Measurements from ENCODE around the gene ST3GAL4. TPM values are rescaled to one million over a fixed set of nuclear protein-coding genes. Genes with fewer than 3 reads are reported as not detected.

Gene ST3GAL4
- total RNA-seq, 2 experiments from 2014 or later = 9.8 to 10.7 TPM

DNA sequence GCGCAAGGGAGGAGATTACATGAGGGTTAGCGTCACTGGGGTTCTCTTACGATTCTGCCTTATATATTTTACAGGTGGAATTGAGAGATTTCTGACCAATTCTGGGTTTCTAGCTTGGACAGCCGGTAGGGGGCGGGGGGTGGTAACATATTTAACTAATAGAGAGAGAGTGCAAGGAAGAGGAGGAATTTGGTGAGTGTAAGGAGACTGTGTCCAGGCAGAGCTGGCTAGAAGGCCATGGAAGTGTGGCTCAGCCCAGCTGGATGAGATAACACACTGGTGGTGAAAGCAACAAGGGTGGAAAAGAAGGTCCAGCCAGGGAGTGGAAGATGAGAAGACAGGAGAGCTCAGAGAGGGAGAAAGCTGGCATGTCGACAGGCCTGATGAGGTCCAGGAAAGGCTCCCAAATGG lies 56.5 kb downstream of the ST3GAL4 start:
- H3K9me3 Mint-ChIP-seq = no peaks in the 10 kb centered on the region
- no peak overlapping the region for H3K4me3 Mint-ChIP-seq
- DNase-seq = no peak
- H3K36me3 Mint-ChIP-seq = no peaks in the 10 kb centered on the region
- no peak overlapping the region for H3K27ac Mint-ChIP-seq
- ChIA-PET POLR2A (no interaction called here), CTCF (interaction anchor here (1.3 kb wide), 1 partner anchor 69 kb away, joined by 4 read pairs; no protein-coding TSS in a partner anchor)
- peaks cover 8% of the 10 kb centered on the region for H3K4me1 Mint-ChIP-seq (ENCODE audit: low read depth)
- no peaks in the 10 kb centered on the region for H3K27me3 Mint-ChIP-seq
- intact Hi-C loops (cut with micrococcal nuclease) = no loop called here

DNA sequence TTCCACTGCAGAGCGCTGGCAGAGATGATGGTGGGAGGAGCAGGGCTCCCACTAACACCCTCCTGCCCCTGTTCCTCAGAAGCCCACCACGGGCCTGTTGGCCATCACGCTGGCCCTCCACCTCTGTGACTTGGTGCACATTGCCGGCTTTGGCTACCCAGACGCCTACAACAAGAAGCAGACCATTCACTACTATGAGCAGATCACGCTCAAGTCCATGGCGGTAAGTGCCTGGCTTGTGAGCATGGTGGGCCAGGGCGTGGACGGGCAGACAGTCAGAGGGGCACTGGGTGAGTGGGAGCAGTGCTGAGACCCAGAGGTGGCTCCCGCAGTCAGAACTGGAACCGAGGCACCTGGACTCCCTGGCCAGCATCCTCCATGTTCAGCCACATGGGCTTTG lies 57.9 kb downstream of the ST3GAL4 start:
- no peaks in the 10 kb centered on the region for H3K9me3 Mint-ChIP-seq
- peaks cover 8% of the 10 kb centered on the region for H3K4me1 Mint-ChIP-seq (ENCODE audit: low read depth)
- H3K27me3 Mint-ChIP-seq = no peaks in the 10 kb centered on the region
- no peak overlapping the region for H3K27ac Mint-ChIP-seq
- no peak for DNase-seq
- CTCF ChIA-PET = no interaction called here
- no peak overlapping the region for H3K4me3 Mint-ChIP-seq
- no peaks in the 10 kb centered on the region for H3K36me3 Mint-ChIP-seq
- POLR2A ChIA-PET = no interaction called here
- intact Hi-C loops (cut with micrococcal nuclease) = no loop called here

DNA sequence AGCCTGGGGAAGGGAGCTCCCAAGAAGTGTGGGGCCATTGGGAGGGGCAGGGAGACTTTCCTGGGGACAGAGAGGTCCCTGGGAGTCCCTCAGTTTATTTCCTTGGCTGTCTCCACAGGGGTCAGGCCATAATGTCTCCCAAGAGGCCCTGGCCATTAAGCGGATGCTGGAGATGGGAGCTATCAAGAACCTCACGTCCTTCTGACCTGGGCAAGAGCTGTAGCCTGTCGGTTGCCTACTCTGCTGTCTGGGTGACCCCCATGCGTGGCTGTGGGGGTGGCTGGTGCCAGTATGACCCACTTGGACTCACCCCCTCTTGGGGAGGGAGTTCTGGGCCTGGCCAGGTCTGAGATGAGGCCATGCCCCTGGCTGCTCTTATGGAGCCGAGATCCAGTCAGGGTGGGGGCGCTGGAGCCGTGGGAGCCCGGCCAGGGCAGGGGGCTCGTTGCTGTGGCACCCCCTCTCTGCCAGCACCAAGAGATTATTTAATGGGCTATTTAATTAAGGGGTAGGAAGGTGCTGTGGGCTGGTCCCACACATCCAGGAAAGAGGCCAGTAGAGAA lies 58.4 kb downstream of the ST3GAL4 start:
- H3K27me3 Mint-ChIP-seq = no peaks in the 10 kb centered on the region
- intact Hi-C loops (cut with micrococcal nuclease) = no loop called here
- CTCF ChIA-PET = no interaction called here
- no peak overlapping the region for H3K27ac Mint-ChIP-seq
- H3K4me1 Mint-ChIP-seq (ENCODE audit: low read depth) = peaks cover 8% of the 10 kb centered on the region
- H3K4me3 Mint-ChIP-seq = no peak overlapping the region
- POLR2A ChIA-PET = no interaction called here
- H3K9me3 Mint-ChIP-seq = no peaks in the 10 kb centered on the region
- no peak for DNase-seq
- H3K36me3 Mint-ChIP-seq = no peaks in the 10 kb centered on the region

DNA sequence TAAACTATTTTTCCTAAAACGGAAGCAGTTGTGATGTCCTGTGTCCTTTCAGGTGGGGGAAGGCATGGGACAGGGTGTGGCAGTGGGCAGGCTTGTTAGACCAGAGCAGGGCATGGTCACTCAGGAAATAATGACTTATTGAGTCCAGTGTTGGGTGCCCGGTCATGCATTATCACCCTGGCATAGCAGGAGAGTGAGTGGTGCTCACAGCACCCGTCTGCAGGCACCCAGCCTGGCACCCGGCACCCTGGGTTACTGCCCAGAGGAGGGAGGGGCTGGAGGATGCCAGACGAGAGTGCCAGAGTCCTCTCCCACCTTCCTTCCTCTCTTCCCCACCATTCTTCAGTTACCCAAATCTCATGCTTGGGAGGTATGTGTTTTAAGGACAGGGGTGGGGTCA lies 59.1 kb downstream of the ST3GAL4 start:
- no peak for DNase-seq
- Mint-ChIP-seq H3K9me3 (no peaks in the 10 kb centered on the region), H3K27ac (no peak overlapping the region), H3K4me3 (no peak overlapping the region), H3K4me1 (ENCODE audit: low read depth) (peaks cover 8% of the 10 kb centered on the region), H3K27me3 (no peaks in the 10 kb centered on the region), H3K36me3 (no peaks in the 10 kb centered on the region)
- CTCF ChIA-PET = no interaction called here
- intact Hi-C loops (cut with micrococcal nuclease) = loop anchor here (5.0 kb wide), 1 partner anchor 102 kb away; no protein-coding TSS in a partner anchor
- POLR2A ChIA-PET = no interaction called here

DNA sequence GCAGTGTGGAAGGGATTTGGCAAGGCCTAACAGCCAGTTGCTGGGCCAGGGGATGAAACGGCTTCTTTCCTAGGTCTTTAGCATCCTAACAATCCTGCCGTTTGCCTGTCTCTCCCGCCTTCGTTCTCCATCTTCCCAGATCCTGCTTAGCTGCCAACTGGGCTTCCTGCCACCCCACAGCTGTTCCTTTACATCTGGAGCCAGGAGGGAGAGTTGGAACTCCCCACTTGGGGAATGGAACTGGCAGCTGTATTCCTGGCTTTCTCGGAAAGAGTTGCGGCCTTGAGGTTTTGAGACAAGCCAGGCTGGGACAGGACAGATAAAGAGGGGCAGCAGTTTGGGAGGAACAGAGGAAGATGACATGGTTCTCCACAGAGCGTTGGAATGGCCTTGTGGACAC lies 59.6 kb downstream of the ST3GAL4 start:
- Mint-ChIP-seq H3K9me3 (no peaks in the 10 kb centered on the region), H3K36me3 (no peaks in the 10 kb centered on the region), H3K4me1 (ENCODE audit: low read depth) (peaks cover 8% of the 10 kb centered on the region), H3K4me3 (no peak overlapping the region), H3K27me3 (no peaks in the 10 kb centered on the region), H3K27ac (no peak overlapping the region)
- ChIA-PET CTCF (no interaction called here), POLR2A (no interaction called here)
- DNase-seq = no peak
- intact Hi-C loops (cut with micrococcal nuclease) = loop anchor here (5.0 kb wide), 1 partner anchor 103 kb away; no protein-coding TSS in a partner anchor

DNA sequence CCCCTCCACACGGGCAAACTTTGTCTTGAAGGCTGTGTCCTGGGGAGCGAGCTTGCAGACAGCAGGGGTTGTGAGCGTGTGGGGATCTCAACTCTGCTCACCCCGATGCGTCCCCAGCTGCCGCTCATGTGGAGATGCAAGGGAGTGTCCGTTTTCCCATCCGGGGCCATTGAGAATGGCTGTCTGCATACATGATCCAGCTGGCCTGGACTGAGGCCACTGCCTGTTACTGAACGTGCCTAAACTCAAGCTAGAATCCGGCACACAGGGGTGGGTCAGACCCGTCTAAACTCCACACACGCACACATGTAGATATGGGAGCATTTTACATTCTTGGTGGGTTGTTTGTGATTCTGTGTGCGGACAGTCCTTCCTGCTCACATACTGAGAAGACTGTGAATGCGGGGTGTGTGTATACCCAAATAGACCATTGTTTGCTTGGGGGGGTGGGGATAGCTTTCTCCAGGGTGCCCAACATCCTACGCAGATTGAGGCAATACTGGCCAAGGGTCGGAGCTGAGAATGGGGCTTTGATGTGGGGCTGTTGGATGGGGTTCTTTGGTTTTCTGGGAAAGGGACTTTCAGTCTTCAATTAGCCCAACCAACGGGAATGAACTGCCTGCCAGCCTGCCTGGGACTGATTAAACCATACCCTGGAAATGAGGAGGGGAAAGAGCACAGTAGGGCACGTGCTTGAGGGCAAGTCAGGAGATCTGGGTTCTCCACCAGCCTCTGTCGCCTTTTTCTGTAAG lies 60.4 kb downstream of the ST3GAL4 start:
- Mint-ChIP-seq H3K27me3 (no peaks in the 10 kb centered on the region), H3K4me1 (ENCODE audit: low read depth) (peaks cover 10% of the 10 kb centered on the region), H3K4me3 (peak overlapping the region; percentile 54), H3K9me3 (no peaks in the 10 kb centered on the region), H3K27ac (no peak overlapping the region), H3K36me3 (no peaks in the 10 kb centered on the region)
- POLR2A ChIA-PET = no interaction called here
- no peak for DNase-seq
- intact Hi-C loops (cut with micrococcal nuclease) = loop anchor here (5.0 kb wide), 1 partner anchor 104 kb away; no protein-coding TSS in a partner anchor
- CTCF ChIA-PET = interaction anchor here (1.0 to 1.5 kb wide), 2 partner anchors 24 to 104 kb away, joined by 3 to 7 read pairs; no protein-coding TSS in a partner anchor

DNA sequence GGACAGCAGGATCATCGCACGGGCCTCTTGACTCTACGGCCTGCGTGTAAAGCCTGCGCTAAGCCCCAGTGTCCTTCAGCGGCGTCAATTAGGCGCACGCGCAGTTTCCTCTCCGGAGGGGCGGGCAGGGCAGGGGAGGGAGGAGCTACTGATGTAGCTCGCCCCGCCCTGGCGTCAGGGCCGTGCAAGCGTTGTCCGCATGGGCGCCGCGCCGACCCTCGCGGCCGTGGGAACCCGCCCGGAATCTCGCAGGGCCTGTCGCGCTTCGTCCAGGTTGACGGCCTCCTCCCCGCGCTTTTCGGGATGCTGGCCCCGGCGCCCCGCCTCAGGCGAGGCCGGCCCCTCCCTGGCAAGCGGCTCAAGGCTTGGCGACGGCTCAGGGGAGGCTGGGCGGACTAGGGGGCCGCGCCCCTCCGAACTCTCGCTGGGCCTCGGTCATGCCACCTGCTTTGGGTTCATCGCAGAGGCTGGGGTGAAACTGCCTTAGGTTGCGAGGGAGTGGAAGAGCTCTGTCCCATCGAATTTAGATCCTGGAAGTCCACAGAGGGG lies 61.1 kb downstream of the ST3GAL4 start:
- POLR2A ChIA-PET = no interaction called here
- no peak overlapping the region for H3K27ac Mint-ChIP-seq
- H3K4me1 Mint-ChIP-seq (ENCODE audit: low read depth) = peaks cover 10% of the 10 kb centered on the region
- H3K9me3 Mint-ChIP-seq = no peaks in the 10 kb centered on the region
- peak; percentile 84 for DNase-seq
- peak overlapping the region; percentile 54 for H3K4me3 Mint-ChIP-seq
- CTCF ChIA-PET = interaction anchor here (1.0 to 1.5 kb wide), 4 partner anchors 17 to 105 kb away, joined by 3 to 7 read pairs (median 4); no protein-coding TSS in a partner anchor
- no peaks in the 10 kb centered on the region for H3K36me3 Mint-ChIP-seq
- intact Hi-C loops (cut with micrococcal nuclease) = loop anchor here (5.0 kb wide), 1 partner anchor 104 kb away; no protein-coding TSS in a partner anchor
- no peaks in the 10 kb centered on the region for H3K27me3 Mint-ChIP-seq

DNA sequence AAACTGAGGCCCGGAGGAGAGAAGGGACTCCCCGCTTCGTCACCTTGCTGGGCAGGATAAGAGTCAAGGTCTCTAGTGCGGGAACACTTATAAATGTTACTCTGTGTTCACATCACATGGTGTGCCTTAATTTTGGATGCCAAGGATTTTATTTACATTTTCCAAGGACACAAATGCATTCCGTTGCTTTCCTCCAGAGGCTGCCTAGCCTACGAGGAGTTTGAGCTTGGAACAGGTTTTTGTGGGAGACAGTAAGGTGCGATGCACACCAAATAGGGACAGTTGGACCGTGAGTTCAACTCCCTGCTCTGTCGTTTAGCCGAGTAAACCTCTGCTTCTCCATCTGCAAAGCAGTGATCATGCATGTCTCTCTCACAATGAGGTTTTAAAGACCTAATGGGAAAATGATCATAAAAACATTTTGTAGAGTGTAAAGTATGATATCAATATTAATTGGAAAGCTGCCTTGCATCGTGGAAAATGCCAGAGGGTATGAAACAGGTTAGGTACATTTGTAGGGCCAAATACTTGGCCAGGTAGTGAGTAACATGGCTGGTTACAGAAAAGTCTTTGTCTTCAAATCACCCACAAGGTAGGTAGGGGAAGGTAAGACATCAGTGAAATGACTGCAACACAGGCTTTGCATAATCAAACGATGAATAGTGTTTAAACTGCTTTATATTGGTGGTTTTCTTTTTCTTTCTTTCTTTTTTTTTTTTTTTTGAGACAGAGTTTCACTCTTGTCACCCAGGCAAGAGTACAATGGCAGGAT lies 61.8 kb downstream of the ST3GAL4 start:
- intact Hi-C loops (cut with micrococcal nuclease) = loop anchor here (5.0 kb wide), 1 partner anchor 105 kb away; no protein-coding TSS in a partner anchor
- CTCF ChIA-PET = interaction anchor here (1.0 to 1.7 kb wide), 5 partner anchors 16 to 106 kb away, joined by 3 to 7 read pairs (median 4); no protein-coding TSS in a partner anchor
- peak overlapping the region; percentile 32 for H3K4me3 Mint-ChIP-seq
- POLR2A ChIA-PET = no interaction called here
- H3K27ac Mint-ChIP-seq = no peak overlapping the region
- no peaks in the 10 kb centered on the region for H3K36me3 Mint-ChIP-seq
- DNase-seq = no peak
- no peaks in the 10 kb centered on the region for H3K27me3 Mint-ChIP-seq
- H3K9me3 Mint-ChIP-seq = no peaks in the 10 kb centered on the region
- H3K4me1 Mint-ChIP-seq (ENCODE audit: low read depth) = peaks cover 10% of the 10 kb centered on the region

DNA sequence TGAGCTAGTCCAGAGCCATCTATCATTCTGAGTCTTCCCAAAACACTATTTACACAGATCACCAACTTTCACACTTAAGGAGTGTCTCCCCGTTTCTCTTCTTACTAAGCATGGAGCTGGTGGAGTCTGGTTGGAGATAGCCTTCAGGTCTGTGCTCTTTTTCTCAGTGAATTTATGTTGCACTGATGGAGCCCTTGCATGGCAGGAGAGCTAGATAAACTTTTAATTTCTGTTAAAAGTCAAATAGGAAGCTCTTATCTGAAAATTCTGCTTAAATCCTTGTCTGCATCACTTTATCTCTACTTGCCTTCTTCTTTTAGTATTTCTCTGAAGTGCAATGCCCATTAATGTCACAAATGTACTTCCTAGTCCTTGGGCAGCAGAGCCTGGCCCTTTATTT lies 63.4 kb downstream of the ST3GAL4 start:
- H3K9me3 Mint-ChIP-seq = no peaks in the 10 kb centered on the region
- H3K27ac Mint-ChIP-seq = no peak overlapping the region
- no peaks in the 10 kb centered on the region for H3K36me3 Mint-ChIP-seq
- H3K4me1 Mint-ChIP-seq (ENCODE audit: low read depth) = peaks cover 10% of the 10 kb centered on the region
- intact Hi-C loops (cut with micrococcal nuclease) = loop anchor here (5.0 kb wide), 1 partner anchor 107 kb away; no protein-coding TSS in a partner anchor
- ChIA-PET POLR2A (no interaction called here), CTCF (interaction anchor here (1.1 to 1.7 kb wide), 2 partner anchors 62 to 108 kb away, joined by 3 to 7 read pairs; no protein-coding TSS in a partner anchor)
- H3K4me3 Mint-ChIP-seq = no peak overlapping the region
- H3K27me3 Mint-ChIP-seq = no peaks in the 10 kb centered on the region
- DNase-seq = no peak

DNA sequence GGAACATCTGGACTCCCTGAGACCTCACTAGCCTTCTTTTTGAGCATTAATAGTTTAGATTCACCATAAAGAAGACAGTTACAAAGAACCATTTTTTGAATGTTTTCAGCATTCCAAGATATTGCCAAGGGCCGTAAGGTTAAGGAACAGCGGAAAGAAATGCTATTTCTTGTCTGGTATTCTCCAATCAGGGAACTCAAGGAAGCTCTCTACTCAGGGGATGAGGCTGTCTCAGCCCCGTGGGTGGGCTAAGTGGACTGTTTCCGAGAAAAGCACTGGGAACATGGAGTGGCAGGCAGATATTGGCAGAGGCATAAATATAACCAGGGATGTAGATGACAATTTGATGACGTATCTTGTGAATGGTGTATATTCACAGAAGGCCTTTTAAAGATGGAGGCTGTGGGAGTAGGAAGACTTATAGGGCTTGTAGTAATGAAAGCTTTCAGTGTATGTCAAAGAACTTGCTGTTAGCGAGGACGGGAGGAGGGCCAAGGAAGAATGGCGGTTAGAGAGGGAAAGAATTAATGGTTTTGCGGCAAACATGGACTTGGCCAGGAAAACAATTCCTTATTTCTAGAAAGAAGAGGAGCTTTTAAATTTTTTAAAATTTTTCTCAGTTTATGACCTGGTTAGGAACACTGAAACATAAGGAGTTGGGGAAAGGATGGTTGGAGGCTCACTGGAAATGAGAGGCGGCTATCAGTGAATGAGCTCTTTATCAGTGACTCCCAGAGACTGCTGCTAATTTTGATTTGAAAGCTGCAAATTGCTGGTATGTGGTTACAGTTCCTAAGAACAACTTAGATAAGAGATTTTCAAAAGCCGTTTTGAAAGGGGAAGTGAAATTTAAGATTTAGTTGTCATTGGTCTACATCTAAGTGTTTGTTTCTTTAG lies 64.6 kb downstream of the ST3GAL4 start:
- POLR2A ChIA-PET = no interaction called here
- Mint-ChIP-seq H3K27ac (no peak overlapping the region), H3K9me3 (no peaks in the 10 kb centered on the region), H3K4me3 (no peak overlapping the region), H3K4me1 (ENCODE audit: low read depth) (peaks cover 10% of the 10 kb centered on the region), H3K36me3 (no peaks in the 10 kb centered on the region), H3K27me3 (no peaks in the 10 kb centered on the region)
- intact Hi-C loops (cut with micrococcal nuclease) = loop anchor here (5.0 kb wide), 1 partner anchor 108 kb away; no protein-coding TSS in a partner anchor
- CTCF ChIA-PET = no interaction called here
- DNase-seq = no peak

DNA sequence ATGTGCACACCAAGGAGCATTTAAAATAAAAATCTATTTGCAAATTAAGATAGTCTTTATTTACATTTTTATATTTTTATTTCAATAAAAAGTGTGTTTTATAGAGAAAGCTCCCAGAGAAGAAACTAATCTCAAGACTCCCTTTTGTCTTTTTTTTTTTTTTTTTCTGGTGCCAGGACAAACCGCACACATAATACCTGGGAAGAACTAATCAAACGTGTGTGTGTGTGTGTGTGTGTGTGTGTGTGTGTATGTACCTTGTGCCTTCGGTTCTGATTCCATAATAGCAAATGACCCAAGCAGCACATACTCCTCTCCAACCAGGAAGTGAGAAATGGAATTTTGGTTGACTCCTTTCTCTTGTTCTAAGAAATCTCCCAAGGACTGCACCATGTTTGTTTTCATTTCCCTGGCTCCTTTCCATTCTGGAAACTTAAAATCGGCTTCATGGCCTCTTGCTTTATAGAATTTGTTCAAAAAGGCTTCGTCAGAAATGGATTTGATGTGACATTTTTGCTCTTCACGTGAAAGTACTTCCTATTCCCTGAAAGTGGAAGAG lies 65.3 kb downstream of the ST3GAL4 start:
- Mint-ChIP-seq H3K4me1 (ENCODE audit: low read depth) (peaks cover 8% of the 10 kb centered on the region), H3K9me3 (no peaks in the 10 kb centered on the region), H3K4me3 (no peak overlapping the region), H3K27ac (no peak overlapping the region), H3K27me3 (no peaks in the 10 kb centered on the region), H3K36me3 (no peaks in the 10 kb centered on the region)
- DNase-seq = no peak
- intact Hi-C loops (cut with micrococcal nuclease) = no loop called here
- ChIA-PET CTCF (no interaction called here), POLR2A (no interaction called here)

Measured in activated CD4-positive, alpha-beta memory T cell treated with anti-CD3 and anti-CD28 coated beads for 36 hours (primary cell).